H9 (cell line): ENCODE measurements around the gene PRKAG3. TPM values are rescaled to one million over a fixed set of nuclear protein-coding genes. Genes with fewer than 3 reads are reported as not detected.

Experiments
- DNase-seq: peaks from one replicate; pipeline ENCODE4 v3.0.0-alpha.2; 2017
- H2AFZ ChIP-seq: one replicate; pipeline ENCODE4 v1.6.1; 2013; ENCODE audit warnings: mild to moderate bottlenecking, low read length, control low read depth, moderate library complexity
- H2AK5ac ChIP-seq: 2 replicates; pipeline ENCODE4 v1.6.1; 2013; ENCODE audit warnings: low read length, control low read depth, mixed read lengths; ENCODE audit not compliant: insufficient read length
- H2BK120ac ChIP-seq: one replicate; pipeline ENCODE4 v1.6.1; 2013; ENCODE audit warnings: low read depth, mild to moderate bottlenecking, low read length, control low read depth, inconsistent platforms; ENCODE audit not compliant: poor library complexity, severe bottlenecking
- H2BK12ac ChIP-seq: 2 replicates; pipeline ENCODE4 v1.6.1; 2013; ENCODE audit warnings: low read length, control low read depth, mixed read lengths, low read depth; ENCODE audit not compliant: insufficient read length
- H2BK15ac ChIP-seq: 2 replicates; pipeline ENCODE4 v1.6.1; 2013; ENCODE audit warnings: low read depth, low read length, control low read depth
- H2BK20ac ChIP-seq: one replicate; pipeline ENCODE4 v1.6.1; 2013; ENCODE audit warnings: low read depth, mild to moderate bottlenecking, low read length, control low read depth, inconsistent platforms; ENCODE audit not compliant: poor library complexity, severe bottlenecking
- H2BK5ac ChIP-seq: 2 replicates; pipeline ENCODE4 v1.6.1; 2013; ENCODE audit warnings: low read length, control low read depth, mixed read lengths; ENCODE audit not compliant: insufficient read length
- H3K14ac ChIP-seq: 2 replicates; pipeline ENCODE4 v1.6.1; 2013; ENCODE audit warnings: low read length, control low read depth; ENCODE audit not compliant: insufficient read depth
- H3K18ac ChIP-seq: 2 replicates; pipeline ENCODE4 v1.6.1; 2013; ENCODE audit warnings: low read depth, mild to moderate bottlenecking, mixed read lengths, low read length, control low read depth; ENCODE audit not compliant: insufficient read length
- H3K23ac ChIP-seq: 2 replicates; pipeline ENCODE4 v1.6.1; 2013; ENCODE audit warnings: low read length, control low read depth, mixed read lengths, low read depth; ENCODE audit not compliant: insufficient read length
- H3K23me2 ChIP-seq: 2 replicates; pipeline ENCODE4 v1.6.1; 2013; ENCODE audit warnings: low read depth, mild to moderate bottlenecking, mixed read lengths, low read length, control low read depth; ENCODE audit not compliant: insufficient read length, poor library complexity, severe bottlenecking
- H3K27ac ChIP-seq: 2 replicates; pipeline ENCODE4 v1.5.1; 2013; ENCODE audit warnings: low read length, control low read depth, mixed read lengths, low read depth; ENCODE audit not compliant: insufficient read length
- H3K27me3 ChIP-seq: 2 replicates; pipeline ENCODE4 v1.6.1; 2013; ENCODE audit warnings: low read length, control low read depth, inconsistent platforms; ENCODE audit not compliant: insufficient read depth
- H3K4ac ChIP-seq: 2 replicates; pipeline ENCODE4 v1.6.1; 2013; ENCODE audit warnings: low read depth, mild to moderate bottlenecking, control low read depth, inconsistent platforms, low read length, moderate library complexity
- H3K4me1 ChIP-seq: 2 replicates; pipeline ENCODE4 v1.6.1; 2013; ENCODE audit warnings: low read length, control low read depth, inconsistent platforms; ENCODE audit not compliant: insufficient read depth
- H3K4me2 ChIP-seq: 2 replicates; pipeline ENCODE4 v1.6.1; 2013; ENCODE audit warnings: low read length, control low read depth, mixed read lengths; ENCODE audit not compliant: insufficient read length, insufficient read depth
- H3K56ac ChIP-seq: 2 replicates; pipeline ENCODE4 v1.6.1; 2013; ENCODE audit warnings: low read depth, mild to moderate bottlenecking, mixed read lengths, low read length, control low read depth; ENCODE audit not compliant: insufficient read length
- H3K79me1 ChIP-seq: 2 replicates; pipeline ENCODE4 v1.6.1; 2013; ENCODE audit warnings: low read depth, mild to moderate bottlenecking, moderate library complexity, low read length, control low read depth, inconsistent platforms; ENCODE audit not compliant: insufficient read depth, poor library complexity, severe bottlenecking
- H3K79me2 ChIP-seq: 2 replicates; pipeline ENCODE4 v1.6.1; 2013; ENCODE audit warnings: low read length, control low read depth, inconsistent platforms; ENCODE audit not compliant: insufficient read depth
- H3K9ac ChIP-seq: 2 replicates; pipeline ENCODE4 v1.6.1; 2013; ENCODE audit warnings: low read length, control low read depth, mixed read lengths; ENCODE audit not compliant: insufficient read length; ENCODE audit errors: extremely low read depth
- H3K9me3 ChIP-seq: one replicate; pipeline ENCODE4 v1.6.1; 2013; ENCODE audit warnings: low read depth, low read length, inconsistent platforms; ENCODE audit not compliant: control insufficient read depth
- H3T11ph ChIP-seq: one replicate; pipeline ENCODE4 v1.6.1; 2013; ENCODE audit warnings: mild to moderate bottlenecking, low read length, control low read depth, inconsistent platforms
- H4K20me1 ChIP-seq: one replicate; pipeline ENCODE4 v1.6.1; 2013; ENCODE audit not compliant: control insufficient read depth, insufficient read length, insufficient read depth
- H4K5ac ChIP-seq: 2 replicates; pipeline ENCODE4 v1.6.1; 2013; ENCODE audit warnings: low read depth, mild to moderate bottlenecking, mixed read lengths, low read length, control low read depth; ENCODE audit not compliant: insufficient read length
- H4K8ac ChIP-seq: replicated peaks from 2 replicates; pipeline ENCODE4 v1.6.1; 2013; ENCODE audit warnings: low read length, control low read depth, mixed read lengths, low read depth; ENCODE audit not compliant: insufficient read length
- H4K91ac ChIP-seq: 2 replicates; pipeline ENCODE4 v1.6.1; 2013; ENCODE audit warnings: low read depth, mild to moderate bottlenecking, moderate library complexity, mixed read lengths, low read length, control low read depth; ENCODE audit not compliant: insufficient read length
- H3K27ac Mint-ChIP-seq, 3 experiments: 2 replicates in 2 of 3; 3 replicates in 1 of 3; pipeline ENCODE4 v1.8.0; 2020 to 2021; ENCODE audit warnings: mixed read lengths in 3 of 3, mild to moderate bottlenecking in 1 of 3, moderate library complexity in 1 of 3
- H3K27me3 Mint-ChIP-seq: 2 replicates; pipeline ENCODE4 v1.8.0; 2021; ENCODE audit warnings: low read depth, mild to moderate bottlenecking, moderate library complexity, mixed read lengths
- H3K36me3 Mint-ChIP-seq, 3 experiments: 2 replicates in 2 of 3; 3 replicates in 1 of 3; pipeline ENCODE4 v1.8.0; 2020 to 2021; ENCODE audit warnings: low read depth in 3 of 3, mixed read lengths in 3 of 3; ENCODE audit not compliant: insufficient read depth in 1 of 3
- H3K4me1 Mint-ChIP-seq, 2 experiments: 2 replicates each; pipeline ENCODE4 v1.8.0; 2020; ENCODE audit warnings: mixed read lengths in 2 of 2
- H3K4me3 Mint-ChIP-seq, 2 experiments: 2 replicates in 1 of 2; 3 replicates in 1 of 2; pipeline ENCODE4 v1.8.0; 2020 to 2021; ENCODE audit warnings: mild to moderate bottlenecking in 2 of 2, mixed read lengths in 2 of 2, moderate library complexity in 1 of 2
- H3K9me3 Mint-ChIP-seq, 2 experiments: 2 replicates in 1 of 2; 3 replicates in 1 of 2; pipeline ENCODE4 v1.8.0; 2020; ENCODE audit warnings: mild to moderate bottlenecking in 2 of 2, mixed read lengths in 2 of 2, moderate library complexity in 1 of 2
- CTCF ChIP-seq: fragments of 200-600 bp; sonication (generic); conservative IDR thresholded peaks from 3 replicates; pipeline ENCODE4 v1.8.0; 2021; ENCODE audit warnings: antibody characterized with exemption, mild to moderate bottlenecking
- WGBS: extraction: QIAGEN DNeasy Blood & Tissue Kit; methylation state at CpG from one replicate; pipeline ENCODE4 v1.1.7; 2013; ENCODE audit warnings: missing lambda C conversion rate, low lambda C conversion rate, mixed read lengths; ENCODE audit not compliant: insufficient read length; ENCODE audit errors: extremely low coverage; 5-methylcytosine and 5-hydroxymethylcytosine counted together
- total RNA-seq: library from RNA; stranded (reverse); gene quantifications from 2 replicates; pipeline ENCODE4 v1.2.1, GENCODE V29; 2021

PRKAG3 gene
- total RNA-seq, 1 experiment from 2014 or later = not detected

GRCh38 chr2:218804817-218805216, 26.8 kb downstream of the PRKAG3 start:
- Mint-ChIP-seq H3K27ac (no peak overlapping the region), H3K4me3 (no peak overlapping the region), H3K27me3 (no peaks in the 10 kb centered on the region), H3K4me1 (peaks cover 18 to 19% of the 10 kb centered on the region in 2 experiments), H3K9me3 (peaks cover 12 to 16% of the 10 kb centered on the region in 2 experiments), H3K36me3 (peaks cover 5 to 15% (median 8%) of the 10 kb centered on the region in 3 experiments)
- H3K79me1 ChIP-seq = no peaks in the 10 kb centered on the region
- H2AK5ac ChIP-seq = no peak overlapping the region
- no peak overlapping the region for H2AFZ ChIP-seq
- peaks cover 3% of the 10 kb centered on the region; the same call in 1 of the 2 replicates for H3K4me1 ChIP-seq
- no peaks in the 10 kb centered on the region for H3K79me2 ChIP-seq
- no peak overlapping the region for H2BK120ac ChIP-seq
- H2BK5ac ChIP-seq = no peak overlapping the region
- H3K27ac ChIP-seq = no peak overlapping the region
- no peaks in the 10 kb centered on the region for H3K27me3 ChIP-seq
- H3K23me2 ChIP-seq = no peaks in the 10 kb centered on the region
- DNase-seq = no peak
- H4K5ac ChIP-seq = no peak overlapping the region
- H3T11ph ChIP-seq = no peak overlapping the region
- H4K20me1 ChIP-seq = no peaks in the 10 kb centered on the region
- no peak for TF ChIP-seq CTCF
- no peak overlapping the region for H2BK20ac ChIP-seq
- no peak overlapping the region for H3K4me2 ChIP-seq
- no peak overlapping the region for H2BK12ac ChIP-seq
- no peak overlapping the region for H3K4ac ChIP-seq
- H2BK15ac ChIP-seq = no peak overlapping the region
- H4K8ac ChIP-seq = no peak overlapping the region
- no peaks in the 10 kb centered on the region for H3K9me3 ChIP-seq
- WGBS = no CpG with 5 or more reads among the region's 1 CpG
- no peak overlapping the region for H3K56ac ChIP-seq
- H3K23ac ChIP-seq = no peak overlapping the region
- H3K14ac ChIP-seq = no peak overlapping the region
- no peak overlapping the region for H4K91ac ChIP-seq
- H3K18ac ChIP-seq = no peak overlapping the region
- H3K9ac ChIP-seq = no peak overlapping the region
